Left ventricle myocardium superior (tissue), 1 donor: Measurements from ENCODE around the gene ATL3. TPM values are rescaled to one million over a fixed set of nuclear protein-coding genes. Genes with fewer than 3 reads are reported as not detected.
"Not testable (repeated sequence)": the region's sequence is repeated elsewhere in the genome, so short reads cannot be mapped to it uniquely, and the experiment has no call there.

ENCODE experiments used
- ATAC-seq: fragments of 200-7000 bp; cut with Tn5 transposase; one replicate; pipeline ENCODE4 v1.9.1; 2020; ENCODE audit warnings: mild to moderate bottlenecking, moderate library complexity
- DNase-seq: peaks from one replicate; pipeline ENCODE4 v3.0.0-alpha.2; 2020
- intact Hi-C: fragments of 100-400 bp; cut with micrococcal nuclease; formaldehyde crosslinking; loops from one replicate; pipeline ENCODE4 v1.11.0; 2022
- total RNA-seq: library from RNA; stranded (reverse); fragmentation: NEBNext Ultra II Directional; extraction: Animal tissue kit (Norgen Biotek cat#: 25700); gene quantifications from one replicate; pipeline ENCODE4 v1.2.1, GENCODE V29; 2021
- donor health status: DM: no; HTN: yes; CAD: no; lungs with severe emphysema.

ATL3 gene
- total RNA-seq, 1 donor from 2014 or later = 13.6 TPM

DNA sequence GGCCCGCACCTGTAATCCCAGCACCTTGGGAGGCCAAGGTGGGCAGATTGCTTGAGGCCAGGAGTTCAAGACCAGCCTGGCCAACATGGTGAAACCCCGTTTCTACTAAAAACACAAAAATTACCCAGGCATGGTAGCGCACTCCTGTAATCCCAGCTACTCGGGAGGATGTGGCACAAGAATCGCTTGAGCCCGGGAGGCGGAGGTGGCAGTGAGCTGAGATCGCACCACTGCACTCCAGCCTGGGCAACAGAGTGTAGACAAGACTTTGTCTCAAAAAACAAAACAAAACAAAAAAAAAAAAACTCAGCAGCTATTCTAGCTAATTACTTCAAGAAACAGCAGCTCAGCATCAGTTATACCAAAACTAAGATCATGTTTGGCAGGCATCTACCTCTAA is 32.7 kb downstream of the ATL3 start:
- ATAC-seq, intact Hi-C loops, DNase-seq: not testable (repeated sequence)

DNA sequence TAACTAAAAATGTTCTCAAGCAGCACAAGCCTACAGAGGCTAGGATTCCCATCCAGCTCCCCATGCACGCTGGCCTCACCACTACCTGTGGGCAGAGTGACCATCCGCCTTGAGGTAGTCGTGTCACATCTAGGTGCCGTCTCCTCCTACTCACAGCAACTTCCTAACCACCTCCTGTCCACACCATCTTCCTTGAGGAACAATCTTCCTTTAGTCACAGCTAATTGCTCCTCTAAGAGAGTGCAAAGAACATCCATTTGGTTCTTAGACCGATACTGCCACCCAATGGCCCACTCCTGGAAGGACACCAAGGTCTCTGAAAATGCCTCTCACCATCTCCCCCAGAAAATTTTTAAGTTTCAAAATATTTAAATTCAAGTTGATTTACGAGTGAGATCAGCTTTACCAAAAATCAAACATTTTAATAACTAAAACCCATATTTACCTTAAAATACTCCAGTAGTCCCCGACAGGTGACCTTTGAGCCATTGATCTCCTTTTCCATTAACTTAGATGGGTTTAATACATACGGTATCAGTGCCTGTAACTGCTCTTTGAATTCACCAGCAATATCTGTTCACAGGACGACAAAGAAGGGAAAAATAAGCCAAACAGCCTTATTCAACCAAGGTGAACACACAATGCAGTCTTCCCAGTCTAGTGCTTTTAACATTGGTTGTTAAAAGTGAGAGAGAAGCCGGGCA is 35.3 kb downstream of the ATL3 start:
- intact Hi-C loops = loop anchor here (2.0 kb wide), 1 partner anchor 157 kb away; no protein-coding TSS in a partner anchor
- DNase-seq (peak; percentile 47), ATAC-seq (peak; percentile 75)

DNA sequence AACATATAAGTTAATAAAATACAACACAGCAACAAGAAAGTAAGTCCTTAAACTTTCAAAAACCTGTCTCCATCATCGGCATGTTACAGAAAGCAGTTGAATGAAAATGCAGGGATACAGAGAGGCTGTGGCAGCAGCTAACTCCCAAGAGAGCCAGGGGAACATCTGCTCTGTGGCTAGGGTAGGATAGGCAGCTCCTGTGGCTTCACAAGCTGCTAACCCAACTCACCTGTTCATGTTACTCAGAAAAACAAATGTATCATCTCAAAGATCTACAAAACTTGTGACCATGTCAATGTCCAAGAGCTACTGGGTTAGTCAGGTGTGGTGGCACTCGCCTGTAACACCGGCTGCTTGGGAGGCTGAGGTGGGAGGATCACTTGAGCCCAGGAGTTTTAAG is 41.8 kb downstream of the ATL3 start:
- intact Hi-C loops = no loop called here
- ATAC-seq = no peak

DNA sequence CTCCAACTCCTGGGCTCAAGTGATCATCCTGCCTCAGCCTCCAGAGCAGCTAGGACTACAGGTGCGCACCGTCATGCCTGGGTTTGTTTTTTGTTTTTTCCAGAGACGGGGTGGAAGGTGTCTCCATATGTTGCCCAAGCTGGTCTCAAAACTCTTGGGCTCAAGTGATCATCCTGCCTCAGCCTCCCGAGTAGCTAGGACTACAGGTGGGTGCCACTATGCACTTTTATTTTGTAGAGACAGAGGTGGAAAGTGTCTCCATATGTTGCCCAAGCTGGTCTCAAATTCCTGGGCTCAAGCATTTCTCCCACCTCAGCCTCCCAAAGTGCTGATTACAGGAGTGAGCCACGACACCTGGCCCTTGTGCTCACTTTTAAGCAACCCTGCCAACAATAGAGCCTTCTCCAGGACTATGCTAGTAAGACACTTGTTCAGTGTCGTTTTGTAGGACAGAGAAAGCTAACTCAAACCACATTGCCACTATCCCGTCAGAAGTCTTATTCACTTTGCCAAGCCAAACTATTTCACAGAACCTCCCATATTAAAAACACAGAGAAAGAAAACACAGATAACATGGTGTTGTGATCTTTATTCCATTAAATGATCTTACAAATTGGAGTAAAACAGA is 47.5 kb downstream of the ATL3 start:
- DNase-seq (no peak), ATAC-seq (no peak)
- intact Hi-C loops = no loop called here

More for the DNA sequence above, 41.8 kb downstream of the ATL3 start:
- DNase-seq = no peak

DNA sequence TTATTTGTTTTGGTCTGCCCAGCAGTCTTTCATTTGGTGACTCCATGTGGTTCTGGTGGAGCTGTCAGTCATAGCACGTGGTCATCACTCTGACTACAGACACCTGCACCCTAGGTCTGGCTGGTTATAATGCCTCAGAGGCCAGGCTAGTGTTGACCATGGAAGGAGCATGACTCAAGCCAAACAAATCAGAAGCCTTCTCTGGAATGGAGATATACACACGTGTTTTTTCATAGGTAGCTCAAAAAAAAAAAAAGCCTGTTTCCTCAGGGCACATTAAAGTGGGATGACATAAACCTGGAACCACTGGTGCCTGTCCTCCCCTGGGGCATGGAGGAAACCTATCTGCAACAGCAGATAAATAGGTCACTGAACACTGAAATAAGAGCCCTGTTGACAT is 48.9 kb downstream of the ATL3 start:
- ATAC-seq (peak; percentile 15), DNase-seq (no peak)
- intact Hi-C loops = no loop called here

DNA sequence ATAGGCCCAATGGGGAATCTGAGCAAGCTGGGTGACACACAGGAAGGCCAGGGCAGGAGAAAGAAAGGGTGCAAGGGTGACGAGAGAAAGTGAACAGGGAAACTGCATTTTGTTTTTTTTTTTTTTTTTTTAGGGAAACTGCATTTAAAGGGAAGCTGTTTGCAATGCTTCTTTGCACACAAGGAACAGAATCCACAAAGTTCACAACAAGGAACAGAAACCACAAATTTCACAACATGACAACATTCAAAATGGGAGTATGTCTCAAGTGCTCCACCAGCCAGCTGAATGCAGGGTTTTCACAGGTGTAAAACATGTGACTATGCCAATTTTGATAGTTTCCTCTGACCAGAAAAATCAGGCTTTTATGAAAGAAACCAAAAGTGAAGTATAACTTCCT is 50.1 kb downstream of the ATL3 start:
- ATAC-seq = peak; percentile 63
- DNase-seq = no peak
- intact Hi-C loops = no loop called here

DNA sequence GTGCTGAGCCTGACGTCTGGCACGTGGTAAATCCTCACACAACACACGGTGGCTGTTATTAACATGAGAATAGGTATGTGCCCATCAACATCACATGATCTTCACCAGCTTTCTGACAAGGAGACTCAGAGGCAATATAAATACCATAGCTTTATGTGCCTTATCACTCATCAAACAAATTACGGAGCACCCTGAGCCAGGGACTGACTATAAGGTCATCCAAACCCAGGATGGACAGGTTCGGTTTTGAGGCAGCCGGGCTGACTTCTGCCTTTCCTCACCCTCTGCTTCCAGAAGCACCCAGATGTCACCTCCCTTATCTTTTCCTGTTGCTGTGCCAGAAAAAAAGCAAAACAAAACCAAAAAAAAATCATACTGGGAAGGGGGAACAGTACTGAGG is 51.2 kb downstream of the ATL3 start:
- no peak for DNase-seq
- intact Hi-C loops = no loop called here
- ATAC-seq = no peak

DNA sequence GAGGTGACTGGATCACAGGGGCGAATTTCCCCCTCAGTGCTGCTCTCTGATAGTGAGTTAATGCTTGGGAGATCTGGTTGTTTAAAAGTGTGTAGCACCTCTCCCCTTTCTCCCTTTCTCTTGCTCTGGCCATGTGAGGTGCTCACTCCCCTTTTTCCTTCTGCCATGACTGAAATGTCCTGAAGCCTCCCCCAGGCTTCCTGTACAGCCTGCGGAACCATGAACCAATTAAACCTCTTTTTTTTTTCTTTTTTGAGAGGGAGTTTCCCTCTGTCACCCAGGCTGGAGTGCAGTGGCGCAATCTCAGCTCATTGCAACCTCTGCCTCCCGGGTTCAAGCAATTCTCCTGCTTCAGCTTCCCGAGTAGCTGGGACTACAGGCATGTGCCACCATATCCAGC is 53.5 kb downstream of the ATL3 start:
- DNase-seq, ATAC-seq, intact Hi-C loops: not testable (repeated sequence)

DNA sequence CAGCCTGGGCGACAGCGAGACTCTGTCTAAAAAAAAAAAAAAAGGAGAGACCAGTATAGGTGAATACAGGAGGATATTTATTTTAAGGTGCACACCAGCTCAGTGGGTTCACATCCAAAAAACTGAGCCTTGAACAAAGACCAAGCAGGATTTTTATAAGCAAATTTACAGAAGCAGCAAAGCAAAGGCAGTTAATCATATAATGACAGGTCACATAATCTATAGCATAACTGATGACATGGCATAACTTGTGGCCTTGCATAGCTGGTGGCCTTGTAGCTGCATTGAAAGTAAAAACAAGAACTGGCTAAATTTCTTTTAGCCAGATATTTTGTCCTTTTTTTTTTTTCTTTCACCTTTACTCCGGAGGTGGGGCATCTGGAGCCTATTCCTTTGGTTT is 54.2 kb downstream of the ATL3 start:
- ATAC-seq (no peak), DNase-seq (no peak)
- intact Hi-C loops = no loop called here

DNA sequence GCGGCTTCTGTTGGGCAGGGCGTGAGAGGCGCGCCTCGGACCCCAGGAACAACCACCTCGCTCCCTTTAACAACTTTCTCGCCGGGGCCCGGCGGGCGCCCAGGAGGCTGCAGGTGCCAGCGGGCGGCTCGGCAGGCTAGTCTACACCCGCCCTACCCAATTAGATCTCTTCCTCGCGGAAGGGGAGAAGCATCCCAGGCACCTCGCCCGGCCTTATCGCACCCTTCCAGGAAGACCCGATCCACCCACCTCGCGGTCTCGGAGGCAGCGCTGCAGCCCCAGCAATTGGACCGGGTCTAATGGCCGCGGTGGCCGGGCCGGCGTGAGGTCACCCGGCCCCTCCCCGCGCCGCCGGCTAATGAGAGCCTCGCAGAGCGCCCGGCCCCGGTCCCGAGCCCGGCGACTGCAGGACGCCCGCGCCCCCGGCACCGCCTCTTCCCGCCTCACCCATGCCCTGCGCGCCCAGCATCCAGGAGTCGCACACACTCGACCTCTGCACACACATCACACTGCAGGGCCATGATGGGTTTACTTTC is 57.0 kb downstream of the ATL3 start, which contains the start of gene PLAAT3:
PLAAT3 (minus strand) TSS at position 298 of the 536 bp plus-strand sequence. CDS start 419 bp downstream, outside the sequence.
- intact Hi-C loops = no loop called here
- DNase-seq (peak; percentile 92), ATAC-seq (peak; percentile 92)

DNA sequence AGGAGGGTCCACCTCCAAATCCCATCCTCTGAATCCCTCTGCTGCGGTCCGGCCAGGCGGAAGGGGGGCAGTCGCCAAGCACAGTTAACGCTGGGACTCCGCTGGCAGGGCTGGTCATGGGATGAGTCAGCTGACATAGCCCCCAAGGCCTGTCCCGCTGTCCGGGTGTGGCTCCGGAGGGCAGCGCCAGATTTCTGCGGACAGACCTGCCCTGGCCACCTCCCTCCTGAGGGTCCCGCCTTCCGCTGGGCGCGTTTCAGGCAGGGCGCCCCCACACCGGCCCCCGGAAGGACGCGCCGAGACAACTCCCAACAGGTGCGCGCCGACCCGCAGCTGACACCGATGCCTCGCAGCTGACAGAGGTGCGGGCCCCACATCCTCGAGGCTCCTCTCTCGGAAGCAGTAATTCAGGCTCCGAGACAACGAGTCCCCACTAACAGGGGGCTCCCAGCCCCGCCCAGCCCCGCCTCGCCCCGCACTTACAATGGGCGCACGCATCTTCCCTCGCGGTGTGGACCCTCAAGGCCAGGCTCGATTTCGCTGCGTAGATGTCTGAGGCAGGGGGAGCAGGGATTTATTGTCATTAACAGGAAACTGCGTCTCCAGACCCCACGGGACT is 57.5 kb downstream of the ATL3 start:
- ATAC-seq (peak; percentile 73), DNase-seq (peak; percentile 66)
- intact Hi-C loops = no loop called here

DNA sequence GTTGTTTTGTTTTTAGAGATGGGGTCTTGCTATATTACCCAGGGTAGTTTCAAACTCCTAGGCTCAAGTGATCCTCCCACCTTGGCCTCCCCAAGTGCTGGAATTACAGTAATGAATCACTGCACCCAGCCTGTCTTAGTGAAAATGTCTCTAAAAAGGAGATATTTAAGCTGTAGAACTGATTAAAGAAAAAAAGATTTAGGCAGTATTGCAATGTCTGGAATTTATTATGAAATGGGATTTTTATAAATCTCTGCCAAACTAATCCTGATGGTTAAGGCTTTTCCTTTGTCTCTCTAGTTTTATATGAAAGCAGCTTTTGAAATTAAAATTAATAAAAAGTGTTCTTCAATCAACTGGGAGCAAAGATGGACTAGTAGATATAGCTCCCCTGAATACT is 59.0 kb downstream of the ATL3 start:
- ATAC-seq = no peak
- DNase-seq = no peak
- intact Hi-C loops = no loop called here

DNA sequence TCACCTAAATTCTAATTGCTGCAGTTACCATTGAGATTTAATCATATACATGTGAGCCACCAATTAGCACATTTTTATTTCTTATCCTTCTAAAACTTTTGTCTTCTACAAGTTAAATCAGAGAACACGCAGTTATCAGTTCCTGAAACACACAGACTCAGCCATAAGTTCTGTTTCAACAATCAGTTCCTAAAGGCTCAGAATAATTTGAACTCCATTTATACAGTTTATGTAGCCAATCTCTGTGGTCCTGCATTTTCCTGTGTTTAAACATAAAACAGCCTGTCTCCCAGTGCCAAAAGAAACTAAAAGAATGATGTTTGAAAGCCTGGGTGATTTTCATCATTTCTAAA is 59.8 kb downstream of the ATL3 start:
- DNase-seq (no peak), ATAC-seq (no peak)
- intact Hi-C loops = no loop called here

DNA sequence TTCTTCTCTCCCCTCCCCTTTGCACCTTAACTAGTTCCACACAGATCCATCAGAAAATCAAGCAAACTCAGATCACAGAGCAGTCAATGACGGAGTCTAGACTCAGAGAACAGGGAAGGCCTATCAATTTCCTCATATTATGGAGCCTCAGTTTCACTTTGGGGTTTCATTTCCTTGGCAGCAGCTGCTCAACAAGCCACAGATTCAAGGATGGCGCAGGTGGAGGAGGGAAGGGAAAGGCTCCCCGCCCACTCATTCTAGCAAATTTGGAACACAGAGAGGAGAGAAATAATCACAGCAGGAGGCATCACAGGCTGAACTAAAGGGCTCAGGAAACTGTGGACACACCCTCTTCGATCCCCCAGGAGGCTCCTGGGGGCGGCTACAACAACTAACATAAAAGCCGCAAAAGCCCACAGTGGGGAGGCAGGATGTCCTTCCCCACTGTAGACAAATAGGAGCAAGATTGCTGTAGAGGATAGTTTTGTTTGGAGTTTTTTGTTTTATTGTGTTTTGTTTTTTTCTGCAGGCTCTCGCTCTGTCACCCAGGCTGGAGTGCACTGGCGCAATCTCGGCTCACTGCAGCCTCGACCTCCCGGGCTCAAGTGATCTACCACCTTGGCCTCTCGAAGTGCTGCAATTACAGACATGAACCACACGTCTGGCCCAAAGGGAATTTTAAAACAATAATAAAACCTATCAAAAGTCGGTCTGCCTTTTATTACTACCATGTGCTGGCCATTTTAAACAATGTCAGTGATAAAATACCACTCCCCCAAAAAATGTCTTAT is 60.4 kb downstream of the ATL3 start:
- intact Hi-C loops = no loop called here
- ATAC-seq (no peak), DNase-seq (no peak)

DNA sequence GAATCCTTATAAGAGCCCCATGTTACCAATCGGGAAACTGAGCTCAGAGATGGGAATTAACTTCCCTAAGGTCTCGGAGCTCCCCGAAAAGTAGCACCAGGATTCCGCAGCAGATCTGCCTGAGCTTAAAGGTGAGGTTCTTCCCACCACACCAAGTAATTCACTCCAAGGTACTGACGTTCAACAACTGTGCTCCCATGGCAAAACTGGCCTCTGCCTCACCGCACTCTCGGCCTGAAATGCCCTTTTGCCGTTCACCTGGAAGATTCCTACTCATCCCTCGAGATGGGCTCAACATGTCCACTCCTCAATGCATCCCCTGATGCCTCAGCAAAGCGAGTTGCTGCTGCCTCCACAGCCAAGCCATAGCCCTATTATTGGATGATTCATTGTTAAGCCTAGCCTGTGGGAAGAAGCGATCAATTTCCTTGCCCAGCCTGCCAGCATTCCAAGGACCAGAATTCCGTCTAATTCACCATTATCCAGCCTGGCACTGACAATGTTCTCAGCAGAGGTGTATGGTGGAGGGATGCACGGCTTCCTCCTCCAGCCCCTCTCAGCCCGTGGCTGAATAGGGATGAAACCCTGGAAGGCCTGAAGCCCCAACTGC is 61.1 kb downstream of the ATL3 start:
- no peak for DNase-seq
- ATAC-seq = no peak
- intact Hi-C loops = no loop called here

DNA sequence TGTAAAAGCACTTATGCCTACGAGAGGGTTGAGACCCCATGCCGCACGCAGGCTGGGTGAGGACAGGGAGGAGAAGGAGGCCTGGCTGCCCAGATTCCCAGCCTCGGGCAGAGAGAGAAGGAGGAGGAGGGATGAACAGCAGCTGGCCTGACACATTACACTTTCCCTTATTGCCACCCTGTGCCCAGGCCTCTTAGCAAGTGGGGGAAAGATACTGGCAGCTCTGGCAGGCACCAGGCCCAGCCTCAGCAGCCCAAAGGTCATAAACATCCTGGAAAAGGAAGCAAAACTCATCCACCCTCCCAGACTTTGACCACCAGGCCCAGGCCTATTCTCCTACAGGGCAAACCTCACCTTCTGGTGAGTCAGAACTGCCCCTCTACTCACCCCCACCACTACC is 61.6 kb downstream of the ATL3 start:
- peak; percentile 68 for DNase-seq
- intact Hi-C loops = no loop called here
- peak; percentile 67 for ATAC-seq

DNA sequence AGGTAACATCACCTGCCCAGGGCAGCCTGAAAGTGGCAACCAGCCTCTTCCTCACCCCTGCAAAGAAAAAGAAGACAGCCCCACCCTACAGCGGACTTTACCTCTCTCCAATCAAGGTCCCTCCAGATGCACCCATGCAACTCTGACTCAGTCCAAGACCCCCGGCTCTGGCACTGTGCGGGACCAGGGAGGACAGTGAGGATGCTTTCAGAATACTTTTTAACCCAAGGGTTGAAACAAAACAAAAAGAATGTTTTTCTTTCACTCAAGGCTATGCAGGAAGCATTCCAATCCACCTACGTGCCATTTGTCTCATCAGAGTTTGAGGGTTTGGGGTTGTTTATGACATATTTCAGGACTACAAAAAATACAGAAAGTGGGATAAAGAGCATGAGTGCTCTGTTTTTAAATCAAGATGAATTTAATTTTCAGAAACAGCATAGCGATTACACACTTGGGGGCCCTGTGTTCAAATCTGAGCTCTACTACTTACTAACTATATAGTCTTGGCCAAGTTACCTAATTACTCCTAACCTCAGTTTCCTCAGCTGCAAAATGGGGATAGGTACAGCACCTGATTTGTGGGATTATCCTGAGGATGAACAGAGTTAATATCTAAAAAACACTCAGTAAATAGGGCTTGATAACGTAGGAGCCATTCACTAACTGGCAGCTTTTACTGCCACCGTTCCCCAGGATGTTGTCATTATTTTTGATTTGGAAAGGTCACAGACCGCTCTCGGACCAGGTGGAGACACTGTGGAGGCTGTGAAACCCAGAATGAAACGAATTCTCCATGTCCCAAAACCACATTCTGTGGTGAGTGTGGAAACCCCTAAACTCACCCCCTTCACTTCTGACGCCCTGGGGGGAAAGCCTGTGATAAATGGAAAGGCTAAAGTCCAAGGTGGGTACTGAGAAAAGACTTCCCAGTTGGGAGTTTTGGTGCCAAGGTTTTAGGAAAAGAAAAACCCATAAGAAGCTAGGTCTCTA is 62.5 kb downstream of the ATL3 start:
- intact Hi-C loops = no loop called here
- DNase-seq = no peak
- ATAC-seq = no peak

DNA sequence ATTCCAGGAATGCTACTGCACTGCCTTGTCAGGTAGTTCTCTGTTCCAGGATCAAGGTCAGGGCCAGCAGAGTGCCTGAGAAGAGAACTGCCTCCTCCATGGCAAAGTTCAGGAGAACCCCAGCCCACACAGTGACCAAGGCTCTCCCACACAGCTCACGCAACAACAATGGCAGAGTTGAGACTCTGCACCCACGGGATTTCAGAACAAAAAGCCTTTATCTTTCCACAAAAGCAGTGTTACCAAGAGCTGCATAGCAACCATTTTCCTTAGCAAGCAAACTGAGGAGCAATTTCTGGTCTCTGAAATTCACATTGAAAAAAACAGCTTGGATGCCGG is 68.0 kb downstream of the ATL3 start:
- ATAC-seq (peak; percentile 48), DNase-seq (no peak)
- intact Hi-C loops = no loop called here
